ENCODE measurements around the gene DPM3.

DNA sequence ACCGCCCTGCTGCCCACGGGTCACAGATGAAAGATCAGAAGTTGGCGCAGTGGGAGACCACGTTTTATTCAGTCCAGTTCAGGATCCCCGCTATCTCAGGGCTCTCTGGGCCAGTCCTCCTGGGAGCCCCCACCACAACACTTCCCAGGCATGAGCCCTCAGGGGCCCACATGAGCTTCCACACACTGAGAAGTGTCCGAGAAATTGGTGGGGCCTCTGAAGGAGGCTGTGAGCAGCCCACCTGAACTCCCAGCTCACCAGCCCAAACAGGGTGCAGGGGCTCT, 45.4 kb upstream of the DPM3 start:
- TF ChIP-seq, protein P1, sequence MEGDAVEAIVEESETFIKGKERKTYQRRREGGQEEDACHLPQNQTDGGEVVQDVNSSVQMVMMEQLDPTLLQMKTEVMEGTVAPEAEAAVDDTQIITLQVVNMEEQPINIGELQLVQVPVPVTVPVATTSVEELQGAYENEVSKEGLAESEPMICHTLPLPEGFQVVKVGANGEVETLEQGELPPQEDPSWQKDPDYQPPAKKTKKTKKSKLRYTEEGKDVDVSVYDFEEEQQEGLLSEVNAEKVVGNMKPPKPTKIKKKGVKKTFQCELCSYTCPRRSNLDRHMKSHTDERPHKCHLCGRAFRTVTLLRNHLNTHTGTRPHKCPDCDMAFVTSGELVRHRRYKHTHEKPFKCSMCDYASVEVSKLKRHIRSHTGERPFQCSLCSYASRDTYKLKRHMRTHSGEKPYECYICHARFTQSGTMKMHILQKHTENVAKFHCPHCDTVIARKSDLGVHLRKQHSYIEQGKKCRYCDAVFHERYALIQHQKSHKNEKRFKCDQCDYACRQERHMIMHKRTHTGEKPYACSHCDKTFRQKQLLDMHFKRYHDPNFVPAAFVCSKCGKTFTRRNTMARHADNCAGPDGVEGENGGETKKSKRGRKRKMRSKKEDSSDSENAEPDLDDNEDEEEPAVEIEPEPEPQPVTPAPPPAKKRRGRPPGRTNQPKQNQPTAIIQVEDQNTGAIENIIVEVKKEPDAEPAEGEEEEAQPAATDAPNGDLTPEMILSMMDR (conservative IDR thresholded peaks at IDR 0.05 in 1 of 2, IDR thresholded peaks at IDR 0.05 in 1 of 2; ENCODE audit: extremely low read depth in 1 of 2, insufficient read depth in 1 of 2, low read depth in 1 of 2, low read length in 2 of 2): no peak
- no peak for TF ChIP-seq EZH2 (IDR thresholded peaks at IDR 0.05; ENCODE audit: borderline replicate concordance, low read length)
